Central memory CD8-positive, alpha-beta T cell (primary cell): ENCODE data around the gene KLF18.

Source experiments
- ATAC-seq: fragments of 150-1000 bp; cut with Tn5 transposase; replicated peaks from 2 replicates; pipeline ENCODE4 v1.10.0; 2022; ENCODE audit warnings: mild to moderate bottlenecking, moderate FRiP score, moderate number of reproducible peaks; ENCODE audit not compliant: poor library complexity, severe bottlenecking; ENCODE audit errors: extremely low read depth
- DNase-seq, 2 donors: peaks; one replicate each; pipeline ENCODE4 v3.0.0; 2021; ENCODE audit warnings: low spot score in 2 of 2
- H3K27ac Mint-ChIP-seq: one replicate; pipeline ENCODE4 v1.8.0; 2022; ENCODE audit warnings: low read depth, mild to moderate bottlenecking, moderate library complexity, mixed read lengths
- H3K27me3 Mint-ChIP-seq: one replicate; pipeline ENCODE4 v1.8.0; 2022; ENCODE audit warnings: mixed read lengths
- H3K36me3 Mint-ChIP-seq: one replicate; pipeline ENCODE4 v1.8.0; 2022; ENCODE audit warnings: mild to moderate bottlenecking, moderate library complexity, mixed read lengths; ENCODE audit not compliant: insufficient read depth
- H3K4me1 Mint-ChIP-seq: one replicate; pipeline ENCODE4 v1.8.0; 2022; ENCODE audit warnings: mixed read lengths
- H3K4me3 Mint-ChIP-seq: one replicate; pipeline ENCODE4 v1.8.0; 2022; ENCODE audit warnings: mild to moderate bottlenecking, moderate library complexity, mixed read lengths
- H3K9me3 Mint-ChIP-seq: one replicate; pipeline ENCODE4 v1.8.0; 2022; ENCODE audit warnings: mixed read lengths

Gene KLF18

GRCh38 chr1:44089371-44090048 is 51.9 kb downstream of the KLF18 start:
- H3K4me3 Mint-ChIP-seq = no peak overlapping the region
- peaks cover 2% of the 10 kb centered on the region for H3K36me3 Mint-ChIP-seq
- H3K27me3 Mint-ChIP-seq = peaks cover 67% of the 10 kb centered on the region
- no peak for DNase-seq
- H3K27ac Mint-ChIP-seq = no peak overlapping the region
- no peaks in the 10 kb centered on the region for H3K9me3 Mint-ChIP-seq
- H3K4me1 Mint-ChIP-seq = no peaks in the 10 kb centered on the region
- no peak for ATAC-seq
